AG09309 (cell line): ENCODE results near the gene GNG12.
"Not testable (repeated sequence)": the region's sequence is repeated elsewhere in the genome, so short reads cannot be mapped to it uniquely, and the experiment has no call there.

ENCODE experiments used
- DNase-seq: peaks from one replicate; pipeline ENCODE4 v3.0.0-alpha.2; 2010; ENCODE audit warnings: low read depth
- H3K4me3 ChIP-seq: 2 replicates; pipeline ENCODE4 v1.5.1; 2011; ENCODE audit warnings: mild to moderate bottlenecking, low read depth, low read length, moderate library complexity; ENCODE audit not compliant: control insufficient read depth
- TF ChIP-seq, protein P1 (sequence below): IDR thresholded peaks from 2 replicates; pipeline ENCODE4 v1.5.1; 2011; ENCODE audit warnings: mild to moderate bottlenecking, low read depth, low read length, inconsistent platforms; ENCODE audit not compliant: insufficient read depth, control insufficient read depth; ENCODE audit errors: missing control alignments

GNG12 gene

DNA sequence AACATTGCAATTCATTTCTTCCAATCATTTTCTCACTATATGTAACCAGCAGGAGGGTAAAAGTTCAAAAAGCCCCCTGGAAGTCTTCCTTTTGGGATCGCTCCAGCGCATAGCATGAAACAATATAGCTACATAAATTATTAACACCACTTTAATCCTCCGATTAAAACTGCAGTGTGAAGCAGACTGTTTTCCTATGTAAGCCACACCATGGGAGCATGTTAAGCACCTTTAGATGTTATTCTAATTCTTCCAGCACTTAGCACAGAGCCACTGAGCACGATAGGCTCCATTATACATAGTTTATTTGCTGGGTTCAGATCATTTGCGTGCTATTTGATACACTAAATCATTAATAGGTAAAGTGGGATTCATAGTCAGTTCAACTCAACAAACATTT is 166.6 kb downstream of the GNG12 start:
- TF ChIP-seq, protein P1, sequence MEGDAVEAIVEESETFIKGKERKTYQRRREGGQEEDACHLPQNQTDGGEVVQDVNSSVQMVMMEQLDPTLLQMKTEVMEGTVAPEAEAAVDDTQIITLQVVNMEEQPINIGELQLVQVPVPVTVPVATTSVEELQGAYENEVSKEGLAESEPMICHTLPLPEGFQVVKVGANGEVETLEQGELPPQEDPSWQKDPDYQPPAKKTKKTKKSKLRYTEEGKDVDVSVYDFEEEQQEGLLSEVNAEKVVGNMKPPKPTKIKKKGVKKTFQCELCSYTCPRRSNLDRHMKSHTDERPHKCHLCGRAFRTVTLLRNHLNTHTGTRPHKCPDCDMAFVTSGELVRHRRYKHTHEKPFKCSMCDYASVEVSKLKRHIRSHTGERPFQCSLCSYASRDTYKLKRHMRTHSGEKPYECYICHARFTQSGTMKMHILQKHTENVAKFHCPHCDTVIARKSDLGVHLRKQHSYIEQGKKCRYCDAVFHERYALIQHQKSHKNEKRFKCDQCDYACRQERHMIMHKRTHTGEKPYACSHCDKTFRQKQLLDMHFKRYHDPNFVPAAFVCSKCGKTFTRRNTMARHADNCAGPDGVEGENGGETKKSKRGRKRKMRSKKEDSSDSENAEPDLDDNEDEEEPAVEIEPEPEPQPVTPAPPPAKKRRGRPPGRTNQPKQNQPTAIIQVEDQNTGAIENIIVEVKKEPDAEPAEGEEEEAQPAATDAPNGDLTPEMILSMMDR, result no peak
- no peak for DNase-seq
- H3K4me3 ChIP-seq, result no peak overlapping the region

DNA sequence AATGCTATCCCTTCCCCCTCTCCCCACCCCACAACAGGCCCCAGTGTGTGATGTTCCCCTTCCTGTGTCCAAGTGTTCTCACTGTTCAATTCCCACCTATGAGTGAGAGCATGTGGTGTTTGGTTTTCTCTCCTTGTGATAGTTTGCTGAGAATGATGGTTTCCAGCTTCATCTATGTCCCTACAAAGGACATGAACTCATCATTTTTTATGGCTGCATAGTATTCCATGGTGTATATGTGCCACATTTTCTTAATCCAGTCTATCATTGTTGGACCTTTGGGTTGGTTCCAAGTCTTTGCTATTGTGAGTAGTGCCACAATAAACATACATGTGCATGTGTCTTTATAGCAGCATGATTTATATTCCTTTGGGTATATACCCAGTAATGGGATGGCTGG is 168.0 kb downstream of the GNG12 start:
- DNase-seq, H3K4me3 ChIP-seq: not testable (repeated sequence)

DNA sequence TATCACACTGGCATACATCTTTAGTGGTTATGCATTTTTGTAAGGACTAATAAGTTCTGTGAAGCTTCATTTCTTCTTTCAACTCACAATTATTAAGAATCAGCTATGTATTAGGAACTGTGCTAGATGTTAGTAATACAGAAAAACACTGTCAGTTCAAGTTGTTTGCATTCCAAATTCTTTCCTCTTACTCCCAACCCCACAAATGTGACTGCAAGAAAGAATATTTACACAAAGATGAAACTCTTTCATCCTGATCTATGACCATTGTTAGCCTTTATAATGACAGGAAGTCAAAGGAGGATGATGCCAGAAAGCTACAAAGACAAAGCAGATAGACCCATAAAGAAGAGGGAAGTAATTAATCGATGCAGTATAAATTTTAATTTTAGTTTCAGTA is 169.2 kb downstream of the GNG12 start:
- DNase-seq, result no peak

DNA sequence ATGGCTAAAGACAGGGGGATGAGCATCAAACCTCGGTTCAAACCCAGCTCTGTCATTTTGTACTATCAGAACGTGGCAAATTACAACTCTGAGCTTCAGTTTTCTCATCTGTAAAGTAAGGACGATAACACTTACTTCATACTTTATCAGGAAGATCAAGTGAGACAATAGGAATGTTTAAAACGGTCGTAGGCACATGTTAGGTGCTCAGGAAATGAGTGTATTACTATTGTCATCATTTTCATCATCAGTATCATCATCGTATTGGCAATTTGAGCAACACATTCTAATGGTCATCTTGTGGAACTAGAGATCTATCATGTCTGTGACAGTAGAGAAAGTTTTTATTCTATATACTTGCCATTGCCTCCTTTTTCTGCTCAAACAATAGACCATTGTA is 170.4 kb downstream of the GNG12 start:
- no peak for DNase-seq
- TF ChIP-seq, protein P1, result no peak
- H3K4me3 ChIP-seq, result no peak overlapping the region

More for the DNA sequence above, 169.2 kb downstream of the GNG12 start:
- no peak overlapping the region for H3K4me3 ChIP-seq
- TF ChIP-seq, protein P1, result no peak

DNA sequence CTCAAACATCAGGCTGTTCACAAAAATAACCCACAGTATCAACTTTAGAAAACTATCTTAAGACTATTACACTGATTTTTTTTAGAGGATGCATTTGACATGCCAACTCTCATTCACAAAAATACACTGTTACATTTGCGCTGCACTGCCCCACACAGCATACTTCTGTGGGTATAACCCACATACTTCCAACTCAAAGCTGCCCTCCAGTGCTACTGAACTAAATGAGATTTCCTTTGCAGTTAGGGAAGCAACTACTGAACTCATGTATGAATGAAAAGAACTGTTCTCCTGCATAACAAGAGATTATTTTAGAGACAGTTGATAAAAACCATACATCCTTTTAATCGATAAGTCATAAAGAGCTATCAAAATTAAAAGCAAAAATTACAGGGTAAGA is 174.0 kb downstream of the GNG12 start:
- H3K4me3 ChIP-seq, result no peak overlapping the region
- TF ChIP-seq, protein P1, result no peak
- no peak for DNase-seq

DNA sequence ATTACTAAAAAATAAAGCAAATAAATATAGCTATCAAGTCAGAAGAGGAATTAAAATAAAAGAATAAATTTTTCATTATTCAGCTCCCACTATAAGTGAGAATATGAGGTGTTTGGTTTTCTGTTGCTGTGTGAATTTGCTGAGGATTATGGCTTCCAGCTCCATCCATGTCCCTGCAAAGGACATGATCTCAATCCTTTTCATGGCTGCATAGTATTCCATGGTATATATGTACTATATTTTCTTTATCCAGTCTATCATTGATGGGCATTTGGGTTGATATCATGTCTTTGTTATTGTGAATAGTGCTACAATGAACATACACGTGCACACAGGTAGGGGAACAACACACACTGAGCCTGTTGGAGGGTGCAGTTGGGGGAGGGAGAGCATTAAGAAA is 176.1 kb downstream of the GNG12 start:
- not testable (repeated sequence) for DNase-seq, H3K4me3 ChIP-seq

DNA sequence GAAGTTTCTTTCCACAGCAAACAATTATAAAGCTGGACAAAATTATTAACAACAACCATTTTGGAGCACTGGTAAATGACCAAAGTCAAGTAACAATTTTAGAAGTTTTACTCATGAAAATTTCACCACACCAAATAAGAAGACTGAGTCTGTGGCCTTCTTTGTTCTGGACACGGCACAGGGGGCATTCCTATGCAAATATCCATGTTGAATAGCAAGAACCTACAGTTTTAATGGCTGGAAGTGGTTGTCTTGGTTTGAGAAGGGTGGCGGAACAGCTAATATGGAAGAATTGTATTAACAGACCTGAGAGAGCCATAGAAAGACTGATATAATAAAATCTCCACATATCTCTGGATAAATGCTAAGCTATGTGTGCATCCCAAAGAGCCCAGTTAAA is 177.7 kb downstream of the GNG12 start:
- H3K4me3 ChIP-seq, result no peak overlapping the region
- no peak for DNase-seq
- TF ChIP-seq, protein P1, result no peak

DNA sequence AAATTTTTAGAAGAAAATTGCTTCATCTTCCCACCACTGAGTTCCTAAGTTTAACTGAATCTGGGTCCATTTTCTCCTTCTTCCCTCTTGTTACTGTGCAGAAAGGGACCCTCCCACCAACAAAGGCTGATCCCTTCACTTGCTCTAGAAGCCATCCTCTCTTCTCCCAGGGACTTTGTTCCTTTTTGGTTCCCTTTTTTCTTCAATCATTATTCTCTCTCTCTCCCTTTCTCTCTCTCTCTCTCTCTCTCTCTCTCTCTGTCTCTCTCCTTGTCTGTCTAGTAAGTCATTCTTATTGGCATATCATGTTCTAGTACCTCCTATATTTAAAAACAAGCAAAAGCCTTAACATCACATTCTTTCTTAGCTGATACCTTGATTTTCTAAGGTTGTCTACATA is 180.0 kb downstream of the GNG12 start:
- no peak overlapping the region for H3K4me3 ChIP-seq
- TF ChIP-seq, protein P1, result no peak
- no peak for DNase-seq
